ENCODE measurements around the gene MAP3K2.

DNA sequence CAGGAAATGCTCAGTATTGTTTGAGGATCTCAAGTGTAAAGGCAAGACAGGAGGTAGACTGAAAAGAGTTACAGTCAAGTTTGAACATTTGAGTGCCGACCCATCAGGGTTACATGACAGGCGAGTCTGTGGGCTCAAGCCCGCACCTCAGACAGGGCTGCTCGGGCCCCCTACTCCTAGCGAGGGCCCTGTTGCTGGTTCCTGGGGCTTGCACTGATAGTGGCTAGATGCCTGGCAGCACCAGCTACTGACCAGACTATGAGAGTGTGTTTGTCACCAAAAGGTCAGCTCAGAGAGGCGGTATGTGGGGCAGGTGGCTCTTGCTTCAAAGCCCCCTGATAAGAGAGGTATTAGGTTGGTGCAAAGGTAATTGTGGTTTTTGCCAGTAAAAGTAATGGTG, 132.1 kb downstream of the MAP3K2 start:
- TF ChIP-seq, protein P1, sequence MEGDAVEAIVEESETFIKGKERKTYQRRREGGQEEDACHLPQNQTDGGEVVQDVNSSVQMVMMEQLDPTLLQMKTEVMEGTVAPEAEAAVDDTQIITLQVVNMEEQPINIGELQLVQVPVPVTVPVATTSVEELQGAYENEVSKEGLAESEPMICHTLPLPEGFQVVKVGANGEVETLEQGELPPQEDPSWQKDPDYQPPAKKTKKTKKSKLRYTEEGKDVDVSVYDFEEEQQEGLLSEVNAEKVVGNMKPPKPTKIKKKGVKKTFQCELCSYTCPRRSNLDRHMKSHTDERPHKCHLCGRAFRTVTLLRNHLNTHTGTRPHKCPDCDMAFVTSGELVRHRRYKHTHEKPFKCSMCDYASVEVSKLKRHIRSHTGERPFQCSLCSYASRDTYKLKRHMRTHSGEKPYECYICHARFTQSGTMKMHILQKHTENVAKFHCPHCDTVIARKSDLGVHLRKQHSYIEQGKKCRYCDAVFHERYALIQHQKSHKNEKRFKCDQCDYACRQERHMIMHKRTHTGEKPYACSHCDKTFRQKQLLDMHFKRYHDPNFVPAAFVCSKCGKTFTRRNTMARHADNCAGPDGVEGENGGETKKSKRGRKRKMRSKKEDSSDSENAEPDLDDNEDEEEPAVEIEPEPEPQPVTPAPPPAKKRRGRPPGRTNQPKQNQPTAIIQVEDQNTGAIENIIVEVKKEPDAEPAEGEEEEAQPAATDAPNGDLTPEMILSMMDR (IDR thresholded peaks at IDR 0.05), result no peak
- TF ChIP-seq POLR2A (IDR thresholded peaks at IDR 0.05), result no peak

Measured in thyroid gland (tissue), 4 donors.